ENCODE measurements around the gene SCARB1. TPM values are rescaled to one million over a fixed set of nuclear protein-coding genes. Genes with fewer than 3 reads are reported as not detected.

SCARB1 gene
- total RNA-seq, 2 experiments from 2014 or later: 5.3 to 6.2 TPM

DNA sequence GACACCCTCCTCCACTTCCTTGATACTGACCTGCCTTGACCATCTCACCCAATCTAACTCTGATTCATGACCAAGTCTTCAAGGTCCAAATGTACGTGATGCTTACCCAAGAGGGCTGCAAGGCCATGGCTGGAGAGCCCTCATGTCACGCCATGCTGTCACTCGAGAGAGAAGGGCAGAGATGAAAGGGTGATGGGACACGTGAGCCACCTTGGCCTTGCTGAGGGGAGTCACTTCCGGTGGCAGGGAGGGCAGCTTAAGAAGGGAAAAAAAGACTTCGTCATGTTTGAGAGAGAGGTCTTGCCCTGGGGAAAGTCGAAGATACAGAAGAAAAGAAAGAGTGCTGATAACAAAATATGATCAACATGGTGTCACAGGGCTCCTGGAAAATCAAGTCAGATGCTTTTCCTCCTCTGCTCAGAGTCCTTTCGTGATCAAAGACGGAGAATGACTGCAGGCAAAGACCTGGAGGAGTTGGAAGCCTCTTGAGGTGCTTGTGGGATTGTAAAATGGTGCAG is 3.3 kb upstream of the SCARB1 start:
- Mint-ChIP-seq H3K36me3 (ENCODE audit: low read depth) (no peaks in the 10 kb centered on the region), H3K9me3 (no peaks in the 10 kb centered on the region), H3K4me1 (peaks cover 26% of the 10 kb centered on the region), H3K27me3 (peaks cover 8% of the 10 kb centered on the region), H3K4me3 (no peak overlapping the region), H3K27ac (no peak overlapping the region)
- ChIA-PET POLR2A (no interaction called here), CTCF (no interaction called here)
- DNase-seq: no peak

DNA sequence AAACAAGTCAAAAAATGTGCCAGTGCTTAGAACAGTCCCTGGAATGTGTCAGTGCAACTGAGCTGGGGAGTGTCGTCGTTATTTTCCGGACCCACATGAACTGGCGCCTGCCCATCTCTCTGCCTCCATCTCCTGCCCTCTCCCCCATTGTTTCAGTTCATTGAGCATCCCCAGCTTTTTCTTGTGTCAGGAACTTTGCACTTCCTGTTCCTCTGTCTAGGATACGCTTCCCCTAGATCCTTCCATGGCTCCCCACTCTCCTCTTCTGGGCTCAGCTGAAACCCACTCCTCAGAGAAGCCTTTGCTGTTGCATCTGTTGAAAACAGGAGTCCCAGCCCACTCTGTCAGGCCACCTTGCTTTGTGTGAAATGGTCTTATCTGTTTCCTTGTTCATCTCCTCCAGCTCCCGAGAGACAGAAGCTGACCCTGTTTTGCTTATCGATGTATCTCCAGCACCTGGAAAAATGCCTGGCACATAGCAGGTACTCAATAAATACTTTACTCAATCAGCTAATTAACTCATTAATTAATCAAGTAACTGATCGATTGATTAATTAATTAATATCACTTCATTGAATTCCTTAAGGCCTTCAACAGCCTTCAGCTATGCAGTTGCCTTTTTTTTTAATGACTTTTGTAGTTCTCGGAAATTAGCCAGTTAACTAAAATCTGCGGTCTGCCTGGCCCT is 2.7 kb upstream of the SCARB1 start:
- POLR2A ChIA-PET: no interaction called here
- H3K4me3 Mint-ChIP-seq: no peak overlapping the region
- DNase-seq: no peak
- CTCF ChIA-PET: no interaction called here
- H3K27ac Mint-ChIP-seq: no peak overlapping the region
- H3K36me3 Mint-ChIP-seq (ENCODE audit: low read depth): no peaks in the 10 kb centered on the region
- peaks cover 29% of the 10 kb centered on the region for H3K4me1 Mint-ChIP-seq
- no peaks in the 10 kb centered on the region for H3K9me3 Mint-ChIP-seq
- H3K27me3 Mint-ChIP-seq: peaks cover 8% of the 10 kb centered on the region

DNA sequence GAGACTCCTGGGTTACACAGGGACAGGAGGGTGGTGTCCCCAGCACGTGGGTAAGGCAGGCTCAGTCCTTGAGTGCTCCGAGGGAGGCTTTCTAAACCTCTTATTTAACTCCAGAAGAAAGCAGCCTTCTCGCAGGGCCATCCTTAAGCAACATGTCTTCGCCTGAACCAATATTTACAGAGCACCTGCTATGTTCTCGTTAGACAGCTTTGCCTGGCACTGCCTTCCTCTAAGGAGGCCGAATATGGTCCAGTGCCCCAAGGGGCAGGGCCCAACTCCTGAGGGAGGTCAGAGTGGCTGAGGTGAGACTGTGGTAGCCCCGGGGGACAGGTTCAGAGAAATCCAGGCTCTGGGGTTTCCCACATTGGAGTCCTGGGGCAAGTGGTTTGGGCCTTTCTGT is 2.1 kb upstream of the SCARB1 start:
- ChIA-PET CTCF (no interaction called here), POLR2A (no interaction called here)
- DNase-seq: no peak
- no peaks in the 10 kb centered on the region for H3K36me3 Mint-ChIP-seq (ENCODE audit: low read depth)
- H3K27ac Mint-ChIP-seq: no peak overlapping the region
- no peaks in the 10 kb centered on the region for H3K9me3 Mint-ChIP-seq
- H3K27me3 Mint-ChIP-seq: peaks cover 8% of the 10 kb centered on the region
- H3K4me3 Mint-ChIP-seq: no peak overlapping the region
- H3K4me1 Mint-ChIP-seq: peaks cover 29% of the 10 kb centered on the region

DNA sequence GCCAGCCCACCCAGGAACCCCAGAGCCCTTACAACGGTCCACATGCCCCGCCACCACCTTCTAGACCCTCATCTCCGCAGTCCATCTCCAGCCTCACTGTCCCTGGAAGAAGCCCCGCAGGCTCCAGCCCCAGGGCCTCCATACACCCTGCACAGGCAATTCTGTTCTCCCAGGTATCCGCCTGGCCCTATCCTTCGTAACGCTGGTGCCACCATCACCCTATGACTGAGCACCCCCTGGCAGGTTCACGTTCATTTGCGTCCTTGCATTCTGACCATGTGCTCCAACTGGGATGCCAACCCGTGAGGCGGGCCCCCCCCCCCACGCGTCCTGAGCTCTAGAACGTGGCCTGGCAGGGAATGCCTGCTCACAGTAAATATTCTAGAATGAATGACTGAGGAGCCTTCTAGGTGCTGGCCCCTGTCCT is 675 bp upstream of the SCARB1 start:
- ChIA-PET CTCF (interaction anchor here (1.0 kb wide), 1 partner anchor 42 kb away, joined by 3 read pairs; no protein-coding TSS in a partner anchor), POLR2A (no interaction called here)
- H3K4me1 Mint-ChIP-seq: peaks cover 28% of the 10 kb centered on the region
- no peaks in the 10 kb centered on the region for H3K9me3 Mint-ChIP-seq
- no peak for DNase-seq
- H3K27me3 Mint-ChIP-seq: peaks cover 7% of the 10 kb centered on the region
- H3K4me3 Mint-ChIP-seq: peak overlapping the region; percentile 71
- H3K36me3 Mint-ChIP-seq (ENCODE audit: low read depth): no peaks in the 10 kb centered on the region
- peak overlapping the region; percentile 89 for H3K27ac Mint-ChIP-seq

DNA sequence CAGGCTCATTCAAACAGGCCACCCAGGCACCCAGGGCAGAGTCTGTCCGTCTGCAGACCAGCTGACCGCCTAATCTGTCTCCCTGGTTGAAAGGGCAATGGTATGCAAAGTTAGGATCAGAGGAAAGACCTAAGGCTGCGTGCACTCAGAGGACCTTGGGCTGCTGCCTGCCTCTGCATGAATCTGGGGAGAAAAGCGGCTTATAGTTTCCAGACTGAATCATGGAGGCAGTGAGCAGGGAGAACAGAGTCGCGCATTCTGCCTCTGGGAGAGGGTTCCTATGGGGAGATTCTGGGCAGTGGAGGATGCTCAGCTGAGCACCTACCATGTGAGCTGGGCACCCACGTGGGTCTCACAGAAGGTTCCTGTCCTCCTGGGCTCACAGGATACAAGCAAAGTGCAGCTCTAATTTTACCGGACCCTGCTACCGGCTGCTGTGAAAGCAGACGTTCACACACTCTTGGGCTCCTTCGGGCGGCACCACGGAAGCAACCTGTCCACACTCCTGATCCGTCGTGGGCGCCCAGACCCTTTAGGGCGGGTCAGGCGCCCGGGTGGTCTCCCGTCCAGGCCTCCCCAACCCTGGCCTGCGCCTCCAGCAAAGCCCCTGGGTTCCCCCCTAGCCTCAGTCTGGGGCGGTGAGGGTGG is 772 bp downstream of the SCARB1 start:
- Mint-ChIP-seq H3K27ac (peak overlapping the region; percentile 82), H3K9me3 (no peaks in the 10 kb centered on the region), H3K4me3 (peak overlapping the region; percentile 70), H3K4me1 (peaks cover 20% of the 10 kb centered on the region), H3K36me3 (ENCODE audit: low read depth) (no peaks in the 10 kb centered on the region), H3K27me3 (no peaks in the 10 kb centered on the region)
- peak; percentile 26 for DNase-seq
- ChIA-PET CTCF (interaction anchor here (0.6 to 1.5 kb wide), 2 partner anchors 9 to 119 kb away, joined by 3 to 5 read pairs; no protein-coding TSS in a partner anchor), POLR2A (no interaction called here)

DNA sequence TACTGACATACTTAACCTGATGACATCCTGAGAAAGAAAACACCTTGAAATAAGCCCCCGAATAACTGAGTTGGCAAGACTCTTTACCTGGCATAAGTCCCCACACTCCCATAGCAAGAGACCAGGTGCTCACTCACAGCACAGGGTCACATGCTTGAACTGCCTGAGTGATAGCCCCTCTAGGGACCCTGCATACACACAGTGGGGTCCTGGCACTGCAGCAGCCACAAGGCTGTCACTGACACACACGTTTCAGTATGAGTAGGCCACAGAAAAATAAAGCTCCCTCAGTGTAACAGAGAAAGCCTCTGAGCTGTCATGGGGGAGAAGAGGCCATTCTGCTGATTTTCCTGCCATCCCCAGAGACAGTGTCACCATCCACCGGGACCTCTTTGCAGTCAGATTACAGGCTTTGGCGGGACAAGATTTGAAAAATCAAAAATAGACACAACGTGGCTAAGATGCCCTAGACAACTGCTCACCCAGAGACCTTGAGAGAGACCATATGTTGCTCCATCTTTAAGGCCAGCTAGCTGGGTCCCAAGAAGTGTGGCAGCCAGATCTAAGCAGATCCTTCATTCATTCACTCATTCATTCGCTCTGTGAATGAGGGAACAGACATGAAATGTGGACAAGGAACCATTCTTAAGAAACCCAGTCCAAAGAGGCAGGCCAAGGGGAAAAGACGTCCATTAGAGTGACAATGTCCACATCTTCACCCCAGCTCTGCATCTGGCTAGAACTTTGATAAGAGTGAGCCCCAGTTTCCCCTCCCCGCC is 1.6 kb downstream of the SCARB1 start:
- peaks cover 20% of the 10 kb centered on the region for H3K4me1 Mint-ChIP-seq
- no peak for DNase-seq
- H3K27ac Mint-ChIP-seq: no peak overlapping the region
- ChIA-PET POLR2A (no interaction called here), CTCF (interaction anchor here (0.6 to 1.5 kb wide), 3 partner anchors 8 to 120 kb away, joined by 3 to 5 read pairs (median 3); no protein-coding TSS in a partner anchor)
- H3K27me3 Mint-ChIP-seq: no peaks in the 10 kb centered on the region
- peak overlapping the region; percentile 70 for H3K4me3 Mint-ChIP-seq
- no peaks in the 10 kb centered on the region for H3K9me3 Mint-ChIP-seq
- no peaks in the 10 kb centered on the region for H3K36me3 Mint-ChIP-seq (ENCODE audit: low read depth)

DNA sequence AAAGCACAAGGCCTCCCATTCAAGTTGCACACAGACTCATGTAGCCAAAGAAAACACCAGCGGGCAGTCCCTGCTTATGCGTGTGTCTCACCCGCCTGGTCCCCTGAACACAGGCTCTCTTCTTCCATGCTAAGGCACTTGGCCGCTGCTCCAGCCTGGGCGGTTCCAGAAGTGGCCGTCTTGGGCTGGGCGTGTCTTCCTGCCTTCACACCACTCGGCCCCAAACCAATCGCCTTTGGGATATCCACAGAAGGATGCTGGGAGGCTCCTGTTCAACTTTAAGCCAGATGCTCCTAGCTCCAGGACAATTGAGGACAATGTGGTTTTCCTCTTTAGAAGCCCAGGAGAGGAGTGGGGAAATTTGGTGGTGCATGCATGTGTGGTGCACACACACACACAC is 2.2 kb downstream of the SCARB1 start:
- no peak overlapping the region for H3K4me3 Mint-ChIP-seq
- no peak overlapping the region for H3K27ac Mint-ChIP-seq
- H3K27me3 Mint-ChIP-seq: no peaks in the 10 kb centered on the region
- DNase-seq: no peak
- ChIA-PET POLR2A (no interaction called here), CTCF (interaction anchor here (1.2 kb wide), 1 partner anchor 45 kb away, joined by 3 read pairs; no protein-coding TSS in a partner anchor)
- peaks cover 20% of the 10 kb centered on the region for H3K4me1 Mint-ChIP-seq
- H3K9me3 Mint-ChIP-seq: no peaks in the 10 kb centered on the region
- H3K36me3 Mint-ChIP-seq (ENCODE audit: low read depth): no peaks in the 10 kb centered on the region

DNA sequence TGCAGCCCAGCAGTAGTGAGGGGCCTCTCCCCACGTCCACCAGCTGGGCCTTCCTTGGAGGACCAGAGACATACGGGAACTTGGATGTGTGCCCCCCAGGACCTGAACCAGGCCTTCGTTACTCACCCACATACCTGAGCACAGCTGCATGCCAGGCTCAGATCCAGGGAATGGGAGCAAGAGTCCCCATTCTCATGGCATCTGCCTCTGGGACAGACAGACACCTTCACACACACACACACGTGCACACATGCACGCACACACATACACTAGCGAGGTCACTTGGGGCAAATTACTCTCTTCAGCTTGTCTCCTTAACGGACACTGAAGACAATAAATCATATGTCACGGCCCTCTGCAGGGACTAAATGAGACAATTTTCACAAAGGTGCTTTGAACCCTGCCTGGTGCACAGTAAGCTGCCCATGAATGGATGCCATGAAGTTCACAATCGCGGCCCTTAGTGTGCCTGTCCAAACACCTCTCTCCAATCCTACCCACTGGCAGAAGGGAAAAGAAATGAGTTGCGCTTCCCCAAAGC is 5.7 kb downstream of the SCARB1 start:
- ChIA-PET POLR2A (no interaction called here), CTCF (interaction anchor here (0.7 kb wide), 1 partner anchor 12 kb away, joined by 4 read pairs; no protein-coding TSS in a partner anchor)
- Mint-ChIP-seq H3K9me3 (no peaks in the 10 kb centered on the region), H3K27me3 (no peaks in the 10 kb centered on the region), H3K36me3 (ENCODE audit: low read depth) (no peaks in the 10 kb centered on the region), H3K27ac (no peak overlapping the region), H3K4me3 (no peak overlapping the region), H3K4me1 (peaks cover 18% of the 10 kb centered on the region)
- no peak for DNase-seq

DNA sequence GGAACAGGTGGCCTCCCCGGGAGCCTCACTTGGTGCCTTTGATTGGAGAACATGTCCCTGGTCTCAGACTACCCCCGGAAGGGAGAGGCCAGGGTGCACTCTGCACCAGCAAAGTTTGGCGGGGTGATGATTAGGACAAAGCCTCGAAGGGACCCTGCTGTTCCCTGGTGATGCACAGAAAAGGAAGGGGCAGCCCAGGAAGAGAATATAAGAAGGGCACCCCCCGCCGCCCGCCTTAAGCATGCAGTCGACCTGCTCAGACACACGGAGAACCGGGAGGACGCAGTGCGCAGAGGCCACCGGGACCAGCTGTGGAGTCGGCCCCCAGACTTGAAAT is 6.9 kb downstream of the SCARB1 start:
- Mint-ChIP-seq H3K4me1 (peaks cover 18% of the 10 kb centered on the region), H3K9me3 (no peaks in the 10 kb centered on the region), H3K27me3 (no peaks in the 10 kb centered on the region), H3K27ac (no peak overlapping the region), H3K36me3 (ENCODE audit: low read depth) (no peaks in the 10 kb centered on the region), H3K4me3 (no peak overlapping the region)
- DNase-seq: no peak
- ChIA-PET CTCF (no interaction called here), POLR2A (no interaction called here)

DNA sequence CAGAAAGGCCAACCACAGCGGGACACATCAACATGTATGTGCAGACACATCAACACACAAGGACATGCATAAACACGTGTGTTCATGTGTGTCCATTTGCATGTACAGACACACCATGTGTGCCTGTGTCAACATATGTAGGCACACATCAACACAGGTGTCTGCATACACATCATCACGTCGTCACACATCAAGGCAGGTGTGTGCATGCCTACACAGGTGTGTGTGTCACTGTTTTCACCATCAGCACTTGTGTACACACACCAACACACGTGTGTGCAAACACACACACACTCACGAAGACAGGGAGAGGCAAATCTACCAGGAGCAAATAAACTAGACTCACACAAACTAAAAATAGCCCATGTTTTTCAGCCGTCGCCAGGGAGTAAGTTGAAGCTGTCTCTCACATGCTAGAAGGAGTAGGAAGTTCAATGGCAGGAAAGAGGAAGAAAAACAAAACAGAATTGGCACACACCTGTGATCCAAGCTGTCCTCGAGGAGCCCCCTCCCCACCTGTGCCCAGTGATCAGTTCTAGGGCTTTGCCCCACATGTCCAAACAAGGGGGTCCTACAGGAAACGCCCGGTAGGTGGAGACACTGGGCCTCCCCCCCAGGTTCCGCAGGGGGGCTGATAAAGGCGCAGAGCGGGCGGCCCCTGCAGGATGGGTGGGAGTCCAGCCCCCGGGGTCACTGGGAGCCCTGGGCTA is 7.4 kb downstream of the SCARB1 start:
- CTCF ChIA-PET: no interaction called here
- no peak for DNase-seq

DNA sequence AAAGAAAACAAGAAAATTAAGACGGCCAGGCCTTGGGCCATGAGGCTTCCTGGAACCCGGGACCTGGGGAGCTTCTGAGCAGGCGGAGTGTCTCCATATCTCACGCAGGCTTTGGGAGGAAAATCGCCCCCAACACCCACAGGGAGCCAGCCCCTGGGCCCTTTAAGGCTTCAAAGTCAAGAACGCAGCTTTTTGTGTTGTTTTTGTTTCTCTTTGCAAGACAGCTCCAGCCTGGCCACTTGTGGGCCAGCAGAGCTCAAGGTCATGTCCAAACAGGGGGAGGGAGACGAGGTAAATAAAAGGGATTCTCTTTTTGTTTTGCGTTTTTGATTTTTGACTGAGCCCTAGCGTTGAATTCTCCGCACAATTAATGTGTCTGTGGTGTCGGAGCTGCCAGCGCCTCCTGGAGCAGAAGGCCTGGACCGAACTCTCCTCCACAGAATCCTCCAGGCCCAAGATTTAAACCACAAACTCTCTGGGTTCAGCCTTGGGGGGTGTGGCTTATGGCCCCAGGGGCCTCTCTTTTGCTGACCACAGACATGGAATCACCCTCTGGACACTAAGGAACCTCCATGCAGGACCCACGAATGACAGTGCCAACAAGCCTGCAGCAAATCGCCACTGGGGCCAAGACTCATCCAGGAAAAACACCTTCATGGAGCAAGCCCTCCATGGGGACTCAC is 8.2 kb downstream of the SCARB1 start:
- Mint-ChIP-seq H3K4me3 (no peak overlapping the region), H3K27me3 (no peaks in the 10 kb centered on the region), H3K36me3 (ENCODE audit: low read depth) (no peaks in the 10 kb centered on the region), H3K27ac (no peak overlapping the region), H3K4me1 (peaks cover 16% of the 10 kb centered on the region), H3K9me3 (no peaks in the 10 kb centered on the region)
- DNase-seq: no peak
- ChIA-PET CTCF (no interaction called here), POLR2A (no interaction called here)

More for the DNA sequence above, 7.4 kb downstream of the SCARB1 start:
- H3K27me3 Mint-ChIP-seq: no peaks in the 10 kb centered on the region
- POLR2A ChIA-PET: interaction anchor here (0.6 kb wide), 1 partner anchor 464 kb away, joined by 3 read pairs; no protein-coding TSS in a partner anchor
- peaks cover 16% of the 10 kb centered on the region for H3K4me1 Mint-ChIP-seq
- H3K36me3 Mint-ChIP-seq (ENCODE audit: low read depth): no peaks in the 10 kb centered on the region
- no peaks in the 10 kb centered on the region for H3K9me3 Mint-ChIP-seq
- no peak overlapping the region for H3K4me3 Mint-ChIP-seq
- H3K27ac Mint-ChIP-seq: no peak overlapping the region

DNA sequence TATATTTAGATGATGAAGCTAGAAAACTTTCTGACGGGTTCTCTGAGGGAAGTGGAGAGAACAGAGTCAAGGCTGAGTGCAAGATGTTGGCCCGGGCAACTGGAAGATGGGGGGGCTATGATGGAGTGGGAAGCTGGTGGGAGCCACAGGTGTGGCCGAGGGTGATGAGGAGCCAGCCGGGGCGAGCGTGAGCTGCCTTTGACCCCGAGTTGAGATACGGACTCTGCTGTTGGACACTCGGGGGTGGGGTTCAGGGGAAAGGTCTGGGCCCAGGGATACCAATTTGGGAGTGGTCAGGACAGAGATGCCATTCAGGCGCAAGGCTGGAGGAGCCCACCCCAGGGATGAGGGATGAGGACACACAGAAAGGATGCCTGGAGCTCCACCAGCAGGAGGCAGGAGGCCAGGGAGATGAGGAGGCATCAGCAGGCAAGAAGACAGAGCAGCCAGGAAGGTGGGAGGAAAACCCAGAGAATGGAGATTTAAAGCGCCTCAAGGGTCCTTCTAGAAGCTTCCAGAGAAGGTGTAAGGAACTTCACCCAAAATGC is 9.0 kb downstream of the SCARB1 start:
- Mint-ChIP-seq H3K4me3 (no peak overlapping the region), H3K36me3 (ENCODE audit: low read depth) (no peaks in the 10 kb centered on the region), H3K4me1 (peaks cover 16% of the 10 kb centered on the region), H3K9me3 (no peaks in the 10 kb centered on the region), H3K27me3 (no peaks in the 10 kb centered on the region), H3K27ac (no peak overlapping the region)
- ChIA-PET CTCF (interaction anchor here (2.0 kb wide), 1 partner anchor 8 kb away, joined by 5 read pairs; no protein-coding TSS in a partner anchor), POLR2A (no interaction called here)
- DNase-seq: no peak

All from activated CD4-positive, alpha-beta T cell treated with anti-CD3 and anti-CD28 coated beads, Interleukin-2, amount 10 ng/mL, durations not matched to agents 7 days and 5 days (primary cell).